HepG2 (cell line): Measurements from ENCODE around the gene FCAMR. TPM values are rescaled to one million over a fixed set of nuclear protein-coding genes. Genes with fewer than 3 reads are reported as not detected.

ENCODE experiments used
- ATAC-seq: fragments of 200-7000 bp; cut with Tn5 transposase; 3 replicates; pipeline ENCODE4 v1.9.1; 2020; ENCODE audit warnings: mild to moderate bottlenecking, moderate library complexity
- BruUV-seq: library from RNA; stranded (reverse); fragments of 400-500 nt; replicated peaks from 2 replicates; lab custom pipeline; 2021; lab: Mats Ljungman, UMichigan
- CTCF ChIA-PET: fragments of 300-600 bp; formaldehyde crosslinking; extraction: SDS; loops from one replicate; lab custom pipeline; 2021; ENCODE audit warnings: low total read pairs, inconsistent platforms, low intra/inter-chr PET ratio; lab: Yijun Ruan, JAX
- POLR2A ChIA-PET: fragments of 350-600 bp; sonication (Branson Sonifier 250); formaldehyde crosslinking; loops from one replicate; lab custom pipeline; 2020; ENCODE audit warnings: antibody characterized with exemption, inconsistent platforms; lab: Yijun Ruan, JAX
- DNase-seq: peaks from one replicate; pipeline ENCODE4 v3.0.0-alpha.2; 2015; ENCODE audit warnings: low spot score
- FAIRE-seq: peaks from 3 replicates; lab custom pipeline; 2011; peaks lifted over from hg19 to GRCh38; lab: Jason Lieb, UNC
- H2AFZ ChIP-seq: one replicate; pipeline ENCODE4 v1.6.1; 2011; ENCODE audit warnings: low read length, inconsistent platforms
- H3K27ac ChIP-seq: fragments of 300-600 bp; 3 replicates; pipeline ENCODE4 v1.8.0; 2011; ENCODE audit warnings: mixed run types, mild to moderate bottlenecking, mixed read lengths, low read length, inconsistent platforms; ENCODE audit not compliant: insufficient read depth; ENCODE audit errors: extremely low read length
- H3K27me3 ChIP-seq, 2 experiments: fragments of 200-600 bp in 1 of 2; 2 replicates in 1 of 2; 3 replicates in 1 of 2; pipeline versions ENCODE4 v1.6.0 to v1.8.0; 2011; ENCODE audit warnings: low read length in 2 of 2, mild to moderate bottlenecking in 2 of 2, moderate library complexity in 2 of 2, inconsistent platforms in 1 of 2; ENCODE audit not compliant: insufficient read depth in 2 of 2, control insufficient read depth in 1 of 2
- H3K36me3 ChIP-seq, 2 experiments: fragments of 200-600 bp in 1 of 2; replicated peaks in 1 of 2; 2 replicates in 1 of 2; 3 replicates in 1 of 2; pipeline versions ENCODE4 v1.5.1 to v1.8.0; 2011; ENCODE audit warnings: low read length in 2 of 2, inconsistent platforms in 1 of 2; ENCODE audit not compliant: insufficient read depth in 2 of 2, control insufficient read depth in 1 of 2
- H3K4me1 ChIP-seq: 2 replicates; pipeline ENCODE4 v1.5.1; 2012; ENCODE audit warnings: low read length, inconsistent platforms; ENCODE audit not compliant: insufficient read depth
- H3K4me2 ChIP-seq: 2 replicates; pipeline ENCODE4 v1.6.0; 2011; ENCODE audit warnings: low read depth, low read length, inconsistent platforms
- H3K4me3 ChIP-seq, 3 experiments: fragments of 200-600 bp in 1 of 3; sonication (generic), shearing (Covaris generic) in 1 of 3; replicated peaks in 1 of 3; 2 replicates each; pipeline ENCODE4 v1.5.1; 2011 to 2016; ENCODE audit warnings: low read length in 3 of 3, inconsistent platforms in 2 of 3, low read depth in 2 of 3, mild to moderate bottlenecking in 2 of 3, control low read depth in 1 of 3, mixed read lengths in 1 of 3; ENCODE audit not compliant: insufficient read depth in 1 of 3
- H3K79me2 ChIP-seq: one replicate; pipeline ENCODE4 v1.6.1; 2011; ENCODE audit warnings: low read length, inconsistent platforms; ENCODE audit not compliant: insufficient read depth
- H3K9ac ChIP-seq: 2 replicates; pipeline ENCODE4 v1.6.0; 2011; ENCODE audit warnings: mild to moderate bottlenecking, low read depth, low read length, inconsistent platforms; ENCODE audit not compliant: insufficient read depth
- H3K9me3 ChIP-seq: 2 replicates; pipeline ENCODE4 v1.5.1; 2012; ENCODE audit warnings: mild to moderate bottlenecking, low read length
- H4K20me1 ChIP-seq: 2 replicates; pipeline ENCODE4 v1.6.0; 2011; ENCODE audit warnings: inconsistent platforms, mild to moderate bottlenecking, low read length, moderate library complexity; ENCODE audit not compliant: insufficient read depth
- FOSL2 ChIP-seq: sonication (generic); formaldehyde crosslinking; IDR thresholded peaks from 2 replicates; pipeline ENCODE4 v1.4.0; 2020; ENCODE audit warnings: missing genetic modification reagents
- FOXO1 ChIP-seq: sonication (generic); formaldehyde crosslinking; IDR thresholded peaks from 2 replicates; pipeline ENCODE4 v1.4.0; 2020; ENCODE audit warnings: missing genetic modification reagents
- HDAC6 ChIP-seq: fragments of 200-600 bp; sonication (generic); IDR thresholded peaks from 2 replicates; pipeline ENCODE4 v1.7.0; 2017; ENCODE audit warnings: mild to moderate bottlenecking, antibody characterized with exemption, low read length, low read depth
- HIVEP1 ChIP-seq: sonication (generic); formaldehyde crosslinking; IDR thresholded peaks from 2 replicates; pipeline ENCODE4 v1.4.0; 2020; ENCODE audit warnings: mild to moderate bottlenecking, missing genetic modification reagents
- HNRNPLL ChIP-seq: fragments of 200-400 bp; formaldehyde crosslinking; IDR thresholded peaks from 2 replicates; pipeline ENCODE4 v1.6.1; 2017; ENCODE audit warnings: mild to moderate bottlenecking, low read depth, low read length; ENCODE audit not compliant: poor library complexity, severe bottlenecking
- JDP2 ChIP-seq: sonication (generic); formaldehyde crosslinking; IDR thresholded peaks from 2 replicates; pipeline ENCODE4 v1.8.1; 2022; ENCODE audit warnings: missing genetic modification reagents, borderline replicate concordance
- MED1 ChIP-seq: sonication (generic); formaldehyde crosslinking; IDR thresholded peaks from 2 replicates; pipeline ENCODE4 v1.4.0; 2020; ENCODE audit warnings: missing genetic modification reagents
- REPIN1 ChIP-seq: sonication (generic); formaldehyde crosslinking; IDR thresholded peaks from 2 replicates; pipeline ENCODE4 v1.8.0; 2022; ENCODE audit warnings: missing genetic modification reagents, low read depth, mild to moderate bottlenecking, borderline replicate concordance
- RORA ChIP-seq: sonication (generic); formaldehyde crosslinking; IDR thresholded peaks from 2 replicates; pipeline ENCODE4 v1.5.0; 2020; ENCODE audit warnings: mild to moderate bottlenecking, missing genetic modification reagents, moderate library complexity
- ZBTB20 ChIP-seq: sonication (generic); formaldehyde crosslinking; IDR thresholded peaks from 2 replicates; pipeline ENCODE4 v1.8.1; 2023; ENCODE audit warnings: missing genetic modification reagents, low read depth, mild to moderate bottlenecking, borderline replicate concordance
- ZC3H13 ChIP-seq: sonication (generic); formaldehyde crosslinking; IDR thresholded peaks from 2 replicates; pipeline ENCODE4 v1.8.1; 2023; ENCODE audit warnings: mild to moderate bottlenecking, missing genetic modification reagents, moderate library complexity
- ZNF225 ChIP-seq: sonication (generic); formaldehyde crosslinking; IDR thresholded peaks from 2 replicates; pipeline ENCODE4 v1.4.0; 2020; ENCODE audit warnings: mild to moderate bottlenecking, missing genetic modification reagents
- ZNF335 ChIP-seq: sonication (generic); formaldehyde crosslinking; IDR thresholded peaks from 2 replicates; pipeline ENCODE4 v1.4.0; 2020; ENCODE audit warnings: missing genetic modification reagents
- ZNF563 ChIP-seq: sonication (generic); formaldehyde crosslinking; IDR thresholded peaks from 2 replicates; pipeline ENCODE4 v1.8.0; 2022; ENCODE audit warnings: mild to moderate bottlenecking, moderate library complexity, missing genetic modification reagents
- WGBS: methylation state at CpG from one replicate; pipeline ENCODE4 v1.1.6; 2017; ENCODE audit warnings: low lambda C conversion rate; 5-methylcytosine and 5-hydroxymethylcytosine counted together
- in situ Hi-C: cut with HindIII; loops from 2 replicates; pipeline ENCODE4 v1.10.0; 2017; ENCODE audit warnings: low pct_unique_long_range_greater_than_20kb; ENCODE audit not compliant: extremely low pct_ligation_motif_present
- intact Hi-C: fragments of 100-400 bp; cut with micrococcal nuclease; formaldehyde crosslinking; loops from one replicate; pipeline ENCODE4 v1.10.0; 2022; ENCODE audit not compliant: unreplicated experiment
- polyA plus RNA-seq, 8 experiments: library from polyadenylated mRNA; depleted of rRNA in 3 of 8; stranded (reverse) in 7 of 8; unstranded in 1 of 8; fragments of >200 nt; fragmentation: Illumina TruSeq in 4 of 8; extraction: Trizol in 4 of 8; gene quantifications; 2 replicates each; pipeline versions ENCODE4 v1.2.1 to v1.2.3, GENCODE V29; 2011 to 2016; ENCODE audit warnings: low read depth in 4 of 8, missing spikeins in 1 of 8, mixed read lengths in 1 of 8; ENCODE audit not compliant: insufficient read depth in 1 of 8
- total RNA-seq, 5 experiments: library from RNA; depleted of rRNA; stranded (reverse); fragments of >200 nt; fragmentation: Illumina TruSeq; extraction: Trizol; gene quantifications; 2 replicates each; pipeline ENCODE4 v1.2.3, GENCODE V29; 2016; ENCODE audit warnings: low read depth in 1 of 5
- TF ChIP-seq, protein P1 (sequence below): sonication (generic); formaldehyde crosslinking; IDR thresholded peaks from 2 replicates; pipeline ENCODE4 v1.4.0; 2020; ENCODE audit warnings: mild to moderate bottlenecking, missing genetic modification reagents, borderline replicate concordance
- TF ChIP-seq, protein P2 (sequence below): sonication (generic); formaldehyde crosslinking; IDR thresholded peaks from 2 replicates; pipeline ENCODE4 v1.5.0; 2020; ENCODE audit warnings: missing genetic modification reagents
- TF ChIP-seq, protein P3 (sequence below): sonication (generic); formaldehyde crosslinking; IDR thresholded peaks from 2 replicates; pipeline ENCODE4 v1.4.0; 2020; ENCODE audit warnings: missing genetic modification reagents; ENCODE audit errors: not compliant biosample characterization
- TF ChIP-seq, protein P4 (sequence below): sonication (generic); formaldehyde crosslinking; IDR thresholded peaks from 2 replicates; pipeline ENCODE4 v1.8.0; 2022; ENCODE audit warnings: mild to moderate bottlenecking, missing genetic modification reagents

Gene FCAMR
- total and polyA plus RNA-seq, 2 of the 13 experiments (the other 11 are each of a cell fraction or from before 2014, with no cell fraction given), result not detected

DNA sequence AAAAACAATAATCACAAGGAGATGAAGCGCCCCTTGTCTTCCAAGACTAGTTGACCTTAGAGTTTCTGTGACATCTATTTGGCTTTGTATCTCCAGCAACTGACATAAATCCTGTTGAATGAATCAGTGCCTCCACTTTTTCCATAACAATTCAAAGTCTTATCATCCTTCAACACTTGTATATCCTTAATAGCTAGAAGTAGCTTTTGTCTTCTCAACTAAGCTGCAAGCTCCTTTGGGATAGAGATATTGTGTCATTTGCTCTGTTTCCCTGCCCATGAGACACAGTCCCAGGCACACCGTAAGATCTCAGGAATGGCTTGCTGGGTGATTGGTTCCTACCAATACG, 29.7 kb downstream of the FCAMR start:
- Histone ChIP-seq H3K79me2 (no peaks in the 10 kb centered on the region), H2AFZ (no peak overlapping the region), H3K4me3 (no peak overlapping the region), H3K9me3 (no peaks in the 10 kb centered on the region), H3K27ac (no peak overlapping the region), H3K9ac (no peak overlapping the region), H4K20me1 (no peaks in the 10 kb centered on the region), H3K4me1 (peaks cover 10% of the 10 kb centered on the region), H3K4me2 (no peak overlapping the region), H3K36me3 (no peaks in the 10 kb centered on the region), H3K27me3 (peaks cover 2 to 6% of the 10 kb centered on the region in 2 experiments; a peak in 2 of 5 replicates)
- no peak for FAIRE-seq
- no peak for DNase-seq
- 63% methylated on average over 3 of the region's 3 CpGs for WGBS
- intact Hi-C loops, result no loop called here
- in situ Hi-C loops, result no loop called here
- CTCF ChIA-PET, result interaction anchor here (1.3 kb wide), 1 partner anchor 42 kb away, joined by 3 read pairs; no protein-coding TSS in a partner anchor
- POLR2A ChIA-PET, result no interaction called here
- TF ChIP-seq ZNF225 (no peak), RORA (CRISPR knock-in tag) (no peak), MED1 (CRISPR knock-in tag) (no peak), FOSL2 (CRISPR knock-in tag) (no peak), FOXO1 (CRISPR knock-in tag) (no peak), ZNF335 (CRISPR knock-in tag) (no peak), ZBTB20 (CRISPR knock-in tag) (no peak), ZC3H13 (no peak), JDP2 (no peak), ZNF563 (CRISPR knock-in tag) (no peak), HNRNPLL (no peak), HDAC6 (no peak), HIVEP1 (CRISPR knock-in tag) (no peak), REPIN1 (no peak)
- TF ChIP-seq, protein P1, sequence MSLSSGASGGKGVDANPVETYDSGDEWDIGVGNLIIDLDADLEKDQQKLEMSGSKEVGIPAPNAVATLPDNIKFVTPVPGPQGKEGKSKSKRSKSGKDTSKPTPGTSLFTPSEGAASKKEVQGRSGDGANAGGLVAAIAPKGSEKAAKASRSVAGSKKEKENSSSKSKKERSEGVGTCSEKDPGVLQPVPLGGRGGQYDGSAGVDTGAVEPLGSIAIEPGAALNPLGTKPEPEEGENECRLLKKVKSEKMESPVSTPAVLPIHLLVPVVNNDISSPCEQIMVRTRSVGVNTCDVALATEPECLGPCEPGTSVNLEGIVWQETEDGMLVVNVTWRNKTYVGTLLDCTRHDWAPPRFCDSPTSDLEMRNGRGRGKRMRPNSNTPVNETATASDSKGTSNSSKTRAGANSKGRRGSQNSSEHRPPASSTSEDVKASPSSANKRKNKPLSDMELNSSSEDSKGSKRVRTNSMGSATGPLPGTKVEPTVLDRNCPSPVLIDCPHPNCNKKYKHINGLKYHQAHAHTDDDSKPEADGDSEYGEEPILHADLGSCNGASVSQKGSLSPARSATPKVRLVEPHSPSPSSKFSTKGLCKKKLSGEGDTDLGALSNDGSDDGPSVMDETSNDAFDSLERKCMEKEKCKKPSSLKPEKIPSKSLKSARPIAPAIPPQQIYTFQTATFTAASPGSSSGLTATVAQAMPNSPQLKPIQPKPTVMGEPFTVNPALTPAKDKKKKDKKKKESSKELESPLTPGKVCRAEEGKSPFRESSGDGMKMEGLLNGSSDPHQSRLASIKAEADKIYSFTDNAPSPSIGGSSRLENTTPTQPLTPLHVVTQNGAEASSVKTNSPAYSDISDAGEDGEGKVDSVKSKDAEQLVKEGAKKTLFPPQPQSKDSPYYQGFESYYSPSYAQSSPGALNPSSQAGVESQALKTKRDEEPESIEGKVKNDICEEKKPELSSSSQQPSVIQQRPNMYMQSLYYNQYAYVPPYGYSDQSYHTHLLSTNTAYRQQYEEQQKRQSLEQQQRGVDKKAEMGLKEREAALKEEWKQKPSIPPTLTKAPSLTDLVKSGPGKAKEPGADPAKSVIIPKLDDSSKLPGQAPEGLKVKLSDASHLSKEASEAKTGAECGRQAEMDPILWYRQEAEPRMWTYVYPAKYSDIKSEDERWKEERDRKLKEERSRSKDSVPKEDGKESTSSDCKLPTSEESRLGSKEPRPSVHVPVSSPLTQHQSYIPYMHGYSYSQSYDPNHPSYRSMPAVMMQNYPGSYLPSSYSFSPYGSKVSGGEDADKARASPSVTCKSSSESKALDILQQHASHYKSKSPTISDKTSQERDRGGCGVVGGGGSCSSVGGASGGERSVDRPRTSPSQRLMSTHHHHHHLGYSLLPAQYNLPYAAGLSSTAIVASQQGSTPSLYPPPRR (CRISPR knock-in tag), result no peak
- TF ChIP-seq, protein P2, sequence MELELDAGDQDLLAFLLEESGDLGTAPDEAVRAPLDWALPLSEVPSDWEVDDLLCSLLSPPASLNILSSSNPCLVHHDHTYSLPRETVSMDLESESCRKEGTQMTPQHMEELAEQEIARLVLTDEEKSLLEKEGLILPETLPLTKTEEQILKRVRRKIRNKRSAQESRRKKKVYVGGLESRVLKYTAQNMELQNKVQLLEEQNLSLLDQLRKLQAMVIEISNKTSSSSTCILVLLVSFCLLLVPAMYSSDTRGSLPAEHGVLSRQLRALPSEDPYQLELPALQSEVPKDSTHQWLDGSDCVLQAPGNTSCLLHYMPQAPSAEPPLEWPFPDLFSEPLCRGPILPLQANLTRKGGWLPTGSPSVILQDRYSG (CRISPR knock-in tag), result no peak
- TF ChIP-seq, protein P3, sequence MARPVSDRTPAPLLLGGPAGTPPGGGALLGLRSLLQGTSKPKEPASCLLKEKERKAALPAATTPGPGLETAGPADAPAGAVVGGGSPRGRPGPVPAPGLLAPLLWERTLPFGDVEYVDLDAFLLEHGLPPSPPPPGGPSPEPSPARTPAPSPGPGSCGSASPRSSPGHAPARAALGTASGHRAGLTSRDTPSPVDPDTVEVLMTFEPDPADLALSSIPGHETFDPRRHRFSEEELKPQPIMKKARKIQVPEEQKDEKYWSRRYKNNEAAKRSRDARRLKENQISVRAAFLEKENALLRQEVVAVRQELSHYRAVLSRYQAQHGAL (CRISPR knock-in tag), result no peak
- TF ChIP-seq, protein P4, sequence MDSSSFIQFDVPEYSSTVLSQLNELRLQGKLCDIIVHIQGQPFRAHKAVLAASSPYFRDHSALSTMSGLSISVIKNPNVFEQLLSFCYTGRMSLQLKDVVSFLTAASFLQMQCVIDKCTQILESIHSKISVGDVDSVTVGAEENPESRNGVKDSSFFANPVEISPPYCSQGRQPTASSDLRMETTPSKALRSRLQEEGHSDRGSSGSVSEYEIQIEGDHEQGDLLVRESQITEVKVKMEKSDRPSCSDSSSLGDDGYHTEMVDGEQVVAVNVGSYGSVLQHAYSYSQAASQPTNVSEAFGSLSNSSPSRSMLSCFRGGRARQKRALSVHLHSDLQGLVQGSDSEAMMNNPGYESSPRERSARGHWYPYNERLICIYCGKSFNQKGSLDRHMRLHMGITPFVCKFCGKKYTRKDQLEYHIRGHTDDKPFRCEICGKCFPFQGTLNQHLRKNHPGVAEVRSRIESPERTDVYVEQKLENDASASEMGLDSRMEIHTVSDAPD (CRISPR knock-in tag), result no peak
- BruUV-seq, result no TSS peak
- ATAC-seq, result no peak
